ENCODE results near the gene CEP44.

CEP44 gene

DNA sequence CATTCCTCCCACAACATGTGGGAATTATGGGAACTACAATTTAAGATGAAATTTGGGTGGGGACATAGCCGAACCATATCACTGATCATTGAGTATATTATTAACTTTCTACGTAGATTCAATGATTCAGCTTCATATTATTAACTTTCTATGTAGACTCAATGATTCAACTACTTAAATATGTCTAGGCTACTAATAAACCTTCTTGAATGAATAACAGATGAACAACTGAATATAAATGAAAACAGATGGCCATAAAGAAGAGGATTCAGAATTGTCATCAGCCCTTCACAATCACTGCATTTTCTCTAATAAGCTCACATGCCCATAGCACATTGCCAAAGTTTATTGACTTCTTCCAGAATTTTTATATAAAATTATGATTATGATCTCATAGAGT lies 57.0 kb downstream of the CEP44 start:
- WGBS (ENCODE audit: extremely low coverage, insufficient coverage, insufficient read length) = no CpG with 5 or more reads among the region's 2 CpGs
- Histone ChIP-seq H2BK5ac (ENCODE audit: low read depth, low read length, poor library complexity) (no peak overlapping the region), H2BK12ac (ENCODE audit: low read length) (no peak overlapping the region), H3K4me2 (ENCODE audit: low read length) (no peak overlapping the region), H3K36me3 (ENCODE audit: control insufficient read depth in 1 of 2, insufficient read depth in 2 of 2, low read length in 2 of 2) (no peaks in the 10 kb centered on the region), H3K79me1 (ENCODE audit: low read length) (no peaks in the 10 kb centered on the region), H3K14ac (ENCODE audit: low read length) (no peak overlapping the region), H3K9ac (ENCODE audit: low read length) (no peak overlapping the region), H3K4me3 (ENCODE audit: low read depth, low read length) (no peak overlapping the region), H4K8ac (ENCODE audit: low read depth, low read length) (no peak overlapping the region), H3K27ac (ENCODE audit: low read depth, low read length) (no peak overlapping the region), H4K12ac (ENCODE audit: low read depth, low read length) (no peak overlapping the region), H2BK120ac (ENCODE audit: insufficient read depth, low read length, poor library complexity) (no peak overlapping the region), H3K23ac (ENCODE audit: low read length) (no peak overlapping the region), H2AFZ (ENCODE audit: insufficient read depth, low read length, poor library complexity) (no peak overlapping the region), H3K79me2 (ENCODE audit: control insufficient read depth, insufficient read depth, low read length, poor library complexity) (no peaks in the 10 kb centered on the region), H2AK5ac (ENCODE audit: low read length) (no peak overlapping the region), H3K27me3 (ENCODE audit: insufficient read depth, low read length) (no peaks in the 10 kb centered on the region), H4K91ac (ENCODE audit: low read depth, low read length) (no peak overlapping the region), H3K9me3 (ENCODE audit: insufficient read depth, low read depth, low read length) (no peaks in the 10 kb centered on the region), H3K4me1 (ENCODE audit: control insufficient read depth in 1 of 2, insufficient read depth in 2 of 2, low read length in 2 of 2) (no peaks in the 10 kb centered on the region), H3K18ac (ENCODE audit: low read length) (no peak overlapping the region), H3K4ac (ENCODE audit: low read depth, low read length) (no peak overlapping the region)
- DNase-seq = no peak

GRCh38 chr4:174349156-174349555 lies 65.4 kb downstream of the CEP44 start:
- H2BK5ac ChIP-seq (ENCODE audit: low read depth, low read length, poor library complexity) = no peak overlapping the region
- no peak overlapping the region for H3K14ac ChIP-seq (ENCODE audit: low read length)
- H3K4me1 ChIP-seq (ENCODE audit: control insufficient read depth in 1 of 2, insufficient read depth in 2 of 2, low read length in 2 of 2) = no peaks in the 10 kb centered on the region
- H3K23ac ChIP-seq (ENCODE audit: low read length) = no peak overlapping the region
- no peak overlapping the region for H3K27ac ChIP-seq (ENCODE audit: low read depth, low read length)
- H3K9ac ChIP-seq (ENCODE audit: low read length) = no peak overlapping the region
- H4K12ac ChIP-seq (ENCODE audit: low read depth, low read length) = no peak overlapping the region
- no peak overlapping the region for H3K18ac ChIP-seq (ENCODE audit: low read length)
- H3K36me3 ChIP-seq (ENCODE audit: control insufficient read depth in 1 of 2, insufficient read depth in 2 of 2, low read length in 2 of 2) = no peaks in the 10 kb centered on the region
- H4K91ac ChIP-seq (ENCODE audit: low read depth, low read length) = no peak overlapping the region
- no peaks in the 10 kb centered on the region for H3K79me1 ChIP-seq (ENCODE audit: low read length)
- H4K8ac ChIP-seq (ENCODE audit: low read depth, low read length) = no peak overlapping the region
- H3K4ac ChIP-seq (ENCODE audit: low read depth, low read length) = no peak overlapping the region
- H3K79me2 ChIP-seq (ENCODE audit: control insufficient read depth, insufficient read depth, low read length, poor library complexity) = no peaks in the 10 kb centered on the region
- H2BK120ac ChIP-seq (ENCODE audit: insufficient read depth, low read length, poor library complexity) = no peak overlapping the region
- no peak overlapping the region for H3K4me3 ChIP-seq (ENCODE audit: low read depth, low read length)
- H2AFZ ChIP-seq (ENCODE audit: insufficient read depth, low read length, poor library complexity) = no peak overlapping the region
- DNase-seq = no peak
- no peaks in the 10 kb centered on the region for H3K27me3 ChIP-seq (ENCODE audit: insufficient read depth, low read length)
- peaks cover 4% of the 10 kb centered on the region for H3K9me3 ChIP-seq (ENCODE audit: insufficient read depth, low read depth, low read length)
- H3K4me2 ChIP-seq (ENCODE audit: low read length) = no peak overlapping the region
- no CpG with 5 or more reads among the region's 1 CpG for WGBS (ENCODE audit: extremely low coverage, insufficient coverage, insufficient read length)
- H2BK12ac ChIP-seq (ENCODE audit: low read length) = no peak overlapping the region
- no peak overlapping the region for H2AK5ac ChIP-seq (ENCODE audit: low read length)

GRCh38 chr4:174352061-174352819 lies 68.5 kb downstream of the CEP44 start:
- H4K91ac ChIP-seq (ENCODE audit: low read depth, low read length) = no peak overlapping the region
- H3K79me1 ChIP-seq (ENCODE audit: low read length) = no peaks in the 10 kb centered on the region
- no peak overlapping the region for H2BK120ac ChIP-seq (ENCODE audit: insufficient read depth, low read length, poor library complexity)
- no peak overlapping the region for H3K4me3 ChIP-seq (ENCODE audit: low read depth, low read length)
- no peaks in the 10 kb centered on the region for H3K36me3 ChIP-seq (ENCODE audit: control insufficient read depth in 1 of 2, insufficient read depth in 2 of 2, low read length in 2 of 2)
- DNase-seq = no peak
- no peak overlapping the region for H2BK5ac ChIP-seq (ENCODE audit: low read depth, low read length, poor library complexity)
- no peaks in the 10 kb centered on the region for H3K4me1 ChIP-seq (ENCODE audit: control insufficient read depth in 1 of 2, insufficient read depth in 2 of 2, low read length in 2 of 2)
- H3K14ac ChIP-seq (ENCODE audit: low read length) = no peak overlapping the region
- no peaks in the 10 kb centered on the region for H3K27me3 ChIP-seq (ENCODE audit: insufficient read depth, low read length)
- H3K27ac ChIP-seq (ENCODE audit: low read depth, low read length) = no peak overlapping the region
- H2AFZ ChIP-seq (ENCODE audit: insufficient read depth, low read length, poor library complexity) = no peak overlapping the region
- no peak overlapping the region for H3K4me2 ChIP-seq (ENCODE audit: low read length)
- no peak overlapping the region for H4K8ac ChIP-seq (ENCODE audit: low read depth, low read length)
- no peak overlapping the region for H2AK5ac ChIP-seq (ENCODE audit: low read length)
- no peak overlapping the region for H4K12ac ChIP-seq (ENCODE audit: low read depth, low read length)
- H3K79me2 ChIP-seq (ENCODE audit: control insufficient read depth, insufficient read depth, low read length, poor library complexity) = no peaks in the 10 kb centered on the region
- no peak overlapping the region for H2BK12ac ChIP-seq (ENCODE audit: low read length)
- no peak overlapping the region for H3K18ac ChIP-seq (ENCODE audit: low read length)
- H3K23ac ChIP-seq (ENCODE audit: low read length) = no peak overlapping the region
- WGBS (ENCODE audit: extremely low coverage, insufficient coverage, insufficient read length) = 89% methylated on average over 4 of the region's 5 CpGs
- no peak overlapping the region for H3K4ac ChIP-seq (ENCODE audit: low read depth, low read length)
- no peak overlapping the region for H3K9ac ChIP-seq (ENCODE audit: low read length)
- H3K9me3 ChIP-seq (ENCODE audit: insufficient read depth, low read depth, low read length) = peaks cover 4% of the 10 kb centered on the region

GRCh38 chr4:174357321-174357720 lies 73.6 kb downstream of the CEP44 start:
- Histone ChIP-seq H2BK5ac (ENCODE audit: low read depth, low read length, poor library complexity) (no peak overlapping the region), H3K79me2 (ENCODE audit: control insufficient read depth, insufficient read depth, low read length, poor library complexity) (no peaks in the 10 kb centered on the region), H3K4me1 (ENCODE audit: control insufficient read depth in 1 of 2, insufficient read depth in 2 of 2, low read length in 2 of 2) (no peaks in the 10 kb centered on the region), H3K79me1 (ENCODE audit: low read length) (no peaks in the 10 kb centered on the region), H3K27ac (ENCODE audit: low read depth, low read length) (no peak overlapping the region), H2AK5ac (ENCODE audit: low read length) (no peak overlapping the region), H3K4ac (ENCODE audit: low read depth, low read length) (no peak overlapping the region), H3K27me3 (ENCODE audit: insufficient read depth, low read length) (no peaks in the 10 kb centered on the region), H3K18ac (ENCODE audit: low read length) (no peak overlapping the region), H2BK12ac (ENCODE audit: low read length) (no peak overlapping the region), H3K36me3 (ENCODE audit: control insufficient read depth in 1 of 2, insufficient read depth in 2 of 2, low read length in 2 of 2) (no peaks in the 10 kb centered on the region), H4K91ac (ENCODE audit: low read depth, low read length) (no peak overlapping the region), H2BK120ac (ENCODE audit: insufficient read depth, low read length, poor library complexity) (no peak overlapping the region), H4K12ac (ENCODE audit: low read depth, low read length) (no peak overlapping the region), H3K4me2 (ENCODE audit: low read length) (no peak overlapping the region), H2AFZ (ENCODE audit: insufficient read depth, low read length, poor library complexity) (no peak overlapping the region), H3K23ac (ENCODE audit: low read length) (no peak overlapping the region), H3K9me3 (ENCODE audit: insufficient read depth, low read depth, low read length) (no peaks in the 10 kb centered on the region), H3K9ac (ENCODE audit: low read length) (no peak overlapping the region), H3K4me3 (ENCODE audit: low read depth, low read length) (no peak overlapping the region), H4K8ac (ENCODE audit: low read depth, low read length) (no peak overlapping the region), H3K14ac (ENCODE audit: low read length) (no peak overlapping the region)
- whole genome bisulfite sequencing (ENCODE audit: extremely low coverage, insufficient coverage, insufficient read length) = no CpG with 5 or more reads among the region's 4 CpGs
- DNase-seq = peak in 1 of 2 donors; percentile 34

All from trophoblast cell (in vitro differentiated cells and primary cell).